GM20431 (cell line): ENCODE data around the gene ELFN2.

Experiments
- in situ Hi-C: fragments of 300-500 bp; cut with MseI, MboI; formaldehyde crosslinking; loops from one replicate; pipeline ENCODE4 v1.15.0; 2020; ENCODE audit warnings: low sequenced_read_pairs; ENCODE audit not compliant: unreplicated experiment

Gene ELFN2

DNA sequence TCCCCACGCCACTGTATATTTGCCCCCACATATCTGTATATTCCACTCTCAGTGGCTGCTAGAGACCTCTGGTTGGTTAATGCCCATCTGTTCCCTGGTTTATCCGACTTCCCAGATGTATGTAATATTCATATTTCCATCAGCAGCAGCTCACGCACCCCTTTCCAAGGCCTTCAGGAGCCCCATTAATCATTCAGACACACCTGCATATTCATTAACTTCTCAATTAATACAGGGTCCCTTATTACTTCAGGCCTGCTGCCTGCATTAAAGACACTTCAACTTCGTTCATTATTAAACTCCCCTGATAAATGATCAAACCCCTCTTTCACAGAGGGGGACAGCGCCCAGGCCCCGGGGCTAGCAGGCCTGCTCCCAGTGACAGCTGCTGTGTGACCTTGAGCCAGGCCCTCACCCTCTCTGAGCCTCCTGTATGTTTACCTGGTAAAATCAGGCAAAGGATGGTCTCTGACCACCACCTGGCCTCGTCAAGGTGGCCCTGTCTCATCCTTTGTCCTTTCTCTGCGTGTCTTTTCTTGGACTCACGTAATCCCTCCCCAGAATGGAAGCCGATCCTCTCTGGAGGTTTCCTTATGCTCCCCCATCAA lies 34.5 kb downstream of the ELFN2 start:
- in situ Hi-C loops, result no loop called here

DNA sequence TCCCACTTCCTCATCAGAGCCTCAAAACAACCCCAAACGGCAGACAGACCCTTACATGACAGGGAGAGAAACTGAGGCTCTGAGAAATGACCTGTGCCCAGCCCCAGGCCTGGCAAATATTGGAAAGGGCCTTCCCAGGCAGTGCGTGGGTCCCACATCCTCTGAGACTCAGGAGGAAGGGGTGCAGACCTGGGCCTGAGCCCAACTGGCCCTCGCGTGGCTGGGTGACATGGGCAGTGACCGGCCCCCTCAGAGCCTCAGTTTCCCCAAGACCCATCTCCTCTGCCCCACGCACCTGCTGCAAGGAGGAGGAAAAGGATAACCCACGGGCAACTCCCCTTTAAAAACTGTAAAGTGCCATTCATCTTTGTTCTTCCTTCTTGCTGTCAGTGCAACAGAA lies 35.6 kb downstream of the ELFN2 start:
- in situ Hi-C loops, result no loop called here

DNA sequence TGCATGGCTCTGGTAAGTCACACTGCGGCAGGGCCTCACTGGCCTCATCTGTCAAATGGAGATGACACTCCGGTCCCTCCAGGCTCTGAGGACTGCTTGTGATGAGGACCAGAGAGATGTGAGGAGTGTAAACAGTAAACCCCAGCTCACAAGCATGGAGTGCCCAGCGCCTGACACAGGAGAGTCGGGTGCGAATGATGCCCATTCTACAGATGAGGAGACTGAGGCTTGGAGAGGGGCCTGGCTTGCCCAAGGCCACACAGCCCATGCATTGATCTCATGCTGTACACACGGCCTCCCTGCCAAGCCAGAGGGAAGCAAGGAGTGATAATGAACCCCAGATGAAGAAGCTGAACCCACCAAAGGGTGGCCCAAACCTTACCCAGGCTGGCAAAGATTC lies 37.2 kb downstream of the ELFN2 start:
- in situ Hi-C loops, result no loop called here

DNA sequence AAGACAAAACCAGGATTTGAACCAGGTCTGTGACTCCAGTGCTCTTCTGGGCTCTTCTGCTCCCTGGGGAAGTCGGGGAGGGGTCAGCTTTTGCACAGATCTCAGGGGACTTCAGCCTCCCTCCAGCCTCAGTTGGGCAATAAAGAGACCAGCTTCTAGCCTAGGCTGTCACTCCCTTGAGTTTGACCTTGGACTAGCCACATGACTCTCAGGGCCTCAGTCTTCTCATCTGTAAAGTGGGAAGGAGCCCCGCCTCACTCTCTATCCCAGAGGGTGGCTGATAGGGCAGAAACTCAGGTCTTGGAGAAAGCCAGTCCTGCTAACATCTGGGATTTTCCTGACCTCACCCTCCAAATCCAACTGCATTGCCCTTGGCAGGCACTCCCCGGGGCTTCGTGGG lies 38.7 kb downstream of the ELFN2 start:
- in situ Hi-C loops, result no loop called here

DNA sequence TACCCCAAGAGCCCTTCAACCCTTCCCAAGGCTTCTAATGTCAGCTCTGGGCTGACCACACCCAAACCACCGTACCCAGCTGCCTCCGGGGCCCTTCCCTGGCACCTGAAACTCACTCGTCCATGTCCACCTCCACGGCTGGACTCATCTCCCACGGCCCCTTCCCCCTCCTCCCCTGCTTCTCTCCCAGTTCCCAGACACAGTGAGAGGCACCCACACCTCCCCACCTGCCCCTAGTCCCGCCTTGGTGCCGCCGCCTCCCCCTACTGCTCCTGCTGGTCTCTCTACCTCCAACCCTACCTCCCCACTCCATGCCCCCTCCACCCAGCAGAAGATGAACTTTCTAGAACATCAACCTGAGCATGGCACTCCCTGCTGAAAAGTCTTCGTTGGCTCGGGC lies 39.5 kb downstream of the ELFN2 start:
- in situ Hi-C loops, result no loop called here

DNA sequence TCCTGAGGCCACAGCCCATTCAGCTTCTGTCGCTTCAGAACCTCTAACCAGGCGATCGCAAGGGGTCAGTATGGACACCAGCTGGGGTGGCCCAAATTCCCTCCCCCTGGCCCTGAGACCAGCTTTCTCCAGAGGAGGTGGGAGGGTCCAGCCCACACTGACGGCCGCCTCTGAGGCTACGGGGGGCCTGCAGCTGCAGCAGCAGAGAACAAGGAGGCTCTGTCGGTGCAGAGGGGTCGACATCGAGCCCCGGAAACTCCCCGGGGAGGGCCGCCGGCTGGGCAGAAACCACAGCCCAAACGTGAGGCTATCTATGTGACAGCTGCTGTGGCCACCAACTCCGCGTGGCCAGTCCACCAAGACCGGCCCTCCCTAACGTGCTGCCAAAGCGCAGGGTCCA lies 40.8 kb downstream of the ELFN2 start:
- in situ Hi-C loops, result no loop called here

DNA sequence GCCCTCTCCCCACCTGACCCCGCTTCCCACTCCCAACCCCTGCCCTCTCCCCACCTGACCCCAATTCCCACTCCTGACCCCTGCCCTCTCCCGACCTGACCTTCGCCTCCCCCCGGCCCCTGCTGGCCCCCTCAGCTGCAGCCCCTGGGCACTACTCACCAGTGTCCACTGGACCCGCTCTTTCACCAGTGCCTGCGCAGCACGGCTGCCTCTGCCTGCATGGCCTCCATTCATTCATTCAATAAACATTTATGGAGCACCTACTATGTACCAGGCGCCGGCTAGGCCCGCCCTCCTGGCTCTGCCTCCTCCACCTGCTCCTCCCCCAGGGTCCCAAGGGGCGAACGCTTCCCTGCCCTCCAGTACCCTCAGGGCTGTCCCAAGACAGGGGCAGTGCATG lies 42.6 kb downstream of the ELFN2 start:
- in situ Hi-C loops, result no loop called here

DNA sequence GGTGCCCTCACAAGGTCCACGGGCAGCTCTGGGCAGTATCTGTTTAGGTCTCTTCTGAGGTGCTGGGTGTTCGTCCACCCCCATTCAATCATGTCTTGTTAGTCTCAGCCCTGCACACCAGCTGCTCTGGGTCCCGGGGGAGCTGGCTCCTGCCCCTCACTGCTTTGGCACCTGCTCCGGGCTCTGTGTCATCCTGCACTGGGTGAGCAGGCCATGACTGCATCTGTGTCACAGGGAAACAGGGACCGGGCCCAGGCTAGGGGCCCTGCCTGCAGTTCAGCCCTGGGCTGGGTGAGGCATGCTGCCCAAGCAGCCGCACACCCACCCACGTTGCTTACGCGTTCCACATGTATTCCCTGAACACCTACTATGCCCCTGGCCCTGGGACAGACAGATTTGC lies 43.9 kb downstream of the ELFN2 start:
- in situ Hi-C loops, result no loop called here

DNA sequence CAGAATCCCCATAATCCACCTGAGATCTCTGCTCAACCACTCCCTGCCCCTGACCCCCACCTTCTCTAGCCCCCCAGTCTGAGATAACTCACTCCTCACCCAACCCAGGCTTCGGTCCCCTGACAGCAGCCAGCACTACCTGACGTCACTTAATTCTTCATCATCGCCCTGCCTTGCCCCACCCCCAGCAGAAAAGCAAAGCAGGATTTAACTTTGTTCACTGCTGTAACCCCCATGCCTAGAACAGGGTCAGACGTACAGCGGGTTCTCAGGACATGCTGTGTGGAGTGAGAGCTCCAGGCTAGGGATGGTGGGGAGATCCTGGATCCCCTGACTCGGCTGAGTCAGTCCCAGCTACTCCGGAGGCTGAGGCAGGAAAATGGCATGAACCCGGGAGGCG lies 45.8 kb downstream of the ELFN2 start:
- in situ Hi-C loops, result no loop called here

DNA sequence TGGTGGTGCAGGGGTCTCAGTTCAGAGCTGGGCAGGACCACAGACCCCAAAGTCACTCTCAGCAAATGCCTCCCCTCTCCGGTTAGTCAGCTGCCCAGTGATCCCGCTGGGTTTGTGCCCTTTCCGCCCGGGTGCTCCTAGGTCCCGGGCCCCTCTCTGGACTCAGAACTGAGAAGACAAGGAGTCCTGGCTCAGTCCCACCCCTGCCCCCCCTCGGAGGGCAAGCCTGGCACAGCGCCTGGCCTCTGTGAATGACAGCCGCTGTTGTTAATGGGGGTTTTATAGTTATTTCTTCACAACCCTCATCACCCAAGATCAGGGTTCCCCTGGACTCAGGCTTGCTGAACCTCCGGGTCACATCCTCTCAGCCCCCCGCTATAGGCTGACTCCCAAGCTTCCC lies 47.6 kb downstream of the ELFN2 start:
- in situ Hi-C loops, result no loop called here

DNA sequence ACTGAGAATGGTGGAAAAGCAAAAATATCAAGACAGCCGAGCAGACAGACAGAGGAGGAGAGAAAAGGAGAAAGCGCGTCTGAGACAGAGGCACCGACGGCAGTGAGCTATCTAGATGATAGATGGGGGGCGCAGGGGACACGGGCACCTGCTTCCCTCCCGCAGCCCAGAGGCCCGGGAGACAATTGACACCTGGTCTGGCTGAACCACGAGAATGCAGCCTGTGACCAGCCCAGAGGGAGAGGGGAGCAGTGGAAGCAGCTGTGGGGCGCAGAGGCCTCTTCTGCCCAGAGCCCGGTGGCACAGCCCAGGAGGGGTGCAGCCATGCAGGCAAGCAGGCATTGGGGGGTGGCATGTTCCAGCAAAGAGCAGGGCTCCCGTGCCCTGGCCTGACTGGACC lies 48.2 kb downstream of the ELFN2 start:
- in situ Hi-C loops, result no loop called here

DNA sequence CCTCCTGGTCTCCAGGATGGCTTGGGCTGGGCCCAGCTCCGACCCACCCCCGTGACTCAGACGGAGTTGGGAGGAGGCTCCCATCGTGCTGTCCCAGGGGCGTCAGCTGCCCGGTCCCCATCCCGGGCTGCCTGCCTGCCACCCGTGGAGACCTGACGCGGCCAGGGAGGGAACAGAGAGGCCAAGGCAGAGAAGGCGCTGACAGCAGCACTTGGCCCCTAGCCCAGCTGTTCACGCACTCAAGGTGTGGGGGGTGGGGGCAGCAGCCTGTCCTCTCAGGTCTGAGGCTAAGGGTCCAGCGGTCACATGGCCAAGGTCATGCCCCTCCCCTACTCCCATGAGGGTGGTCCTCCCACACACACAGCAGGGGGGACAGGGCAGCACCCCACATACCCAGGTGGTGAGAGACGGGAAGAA lies 48.6 kb downstream of the ELFN2 start:
- in situ Hi-C loops, result no loop called here

DNA sequence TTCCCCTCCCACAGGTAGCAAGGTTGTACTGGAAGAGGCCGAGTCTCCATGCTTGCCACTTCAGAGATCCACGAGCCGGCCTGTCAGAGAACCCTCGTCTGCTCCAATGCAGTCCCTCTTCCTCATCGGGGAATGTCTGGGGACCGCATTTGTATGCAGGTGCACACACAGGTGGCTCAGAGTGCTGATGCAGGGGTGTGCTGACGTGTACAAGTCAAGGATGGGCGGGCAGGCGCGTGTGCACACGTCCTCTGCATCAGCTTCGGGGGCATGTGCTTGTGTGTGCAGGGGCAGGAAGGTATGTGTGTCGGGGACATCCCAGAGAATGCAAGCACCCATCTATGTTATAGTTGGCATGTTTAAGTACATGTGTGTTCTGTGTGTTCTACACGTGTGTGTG lies 49.4 kb downstream of the ELFN2 start:
- in situ Hi-C loops, result no loop called here

DNA sequence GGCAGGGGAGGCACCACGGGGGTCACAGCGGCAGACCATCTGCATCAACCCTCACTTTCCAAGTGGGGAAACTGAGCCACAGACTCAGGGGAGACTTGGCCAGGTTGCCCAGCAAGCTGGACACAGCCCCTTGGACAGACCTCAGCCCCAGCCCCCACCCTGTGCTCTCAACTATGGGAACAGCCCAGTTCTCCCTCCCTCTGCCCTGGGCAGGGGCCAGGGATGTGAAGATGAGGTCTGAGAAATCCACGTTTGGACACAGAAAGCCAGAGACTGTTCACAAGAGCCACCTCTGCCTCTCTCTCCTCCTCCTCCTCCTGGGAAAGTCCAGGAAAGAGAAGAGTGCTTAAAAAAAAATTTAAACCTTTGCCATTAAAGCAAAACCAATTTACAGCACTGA lies 50.1 kb downstream of the ELFN2 start:
- in situ Hi-C loops, result no loop called here

DNA sequence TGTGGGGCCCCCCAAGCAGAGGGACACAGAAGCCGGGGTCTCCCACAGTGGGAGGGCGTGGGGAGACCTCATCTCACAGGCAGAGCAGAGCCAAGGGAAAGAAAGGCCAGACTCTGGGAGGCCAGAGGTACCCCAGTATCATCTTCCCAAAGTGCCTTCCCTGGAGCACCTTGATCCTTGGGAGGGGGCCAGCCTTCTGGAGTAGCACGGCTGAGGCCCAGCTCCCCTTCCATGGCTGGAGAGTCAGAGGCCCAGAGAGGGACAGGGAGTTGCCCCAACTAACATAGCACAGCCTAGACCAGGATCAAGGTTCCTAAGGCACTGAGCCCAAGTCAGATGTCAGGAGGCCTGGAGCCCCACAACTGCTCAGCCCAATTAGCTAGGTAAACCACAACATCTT lies 50.6 kb downstream of the ELFN2 start:
- in situ Hi-C loops, result no loop called here

DNA sequence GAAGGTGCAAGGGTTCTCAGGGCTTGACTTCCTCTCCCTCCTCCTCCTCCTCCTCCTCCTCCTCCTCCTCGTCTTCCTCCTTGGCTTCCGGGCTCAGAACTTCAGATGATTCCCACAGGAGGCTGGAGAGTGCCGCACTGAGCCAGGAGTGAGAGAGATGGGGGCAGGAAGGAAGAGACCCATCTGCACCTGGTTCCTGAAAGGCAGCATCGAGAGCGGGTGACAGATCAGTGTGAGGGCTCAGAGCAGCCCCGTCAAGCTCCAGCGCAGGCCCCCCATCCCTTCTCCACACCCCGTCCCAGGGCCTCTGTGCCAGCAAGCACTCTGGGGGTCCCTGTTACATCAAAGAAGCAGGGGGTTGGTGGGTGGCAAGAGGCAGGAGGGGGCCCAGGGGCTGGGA lies 51.5 kb downstream of the ELFN2 start:
- in situ Hi-C loops, result no loop called here

DNA sequence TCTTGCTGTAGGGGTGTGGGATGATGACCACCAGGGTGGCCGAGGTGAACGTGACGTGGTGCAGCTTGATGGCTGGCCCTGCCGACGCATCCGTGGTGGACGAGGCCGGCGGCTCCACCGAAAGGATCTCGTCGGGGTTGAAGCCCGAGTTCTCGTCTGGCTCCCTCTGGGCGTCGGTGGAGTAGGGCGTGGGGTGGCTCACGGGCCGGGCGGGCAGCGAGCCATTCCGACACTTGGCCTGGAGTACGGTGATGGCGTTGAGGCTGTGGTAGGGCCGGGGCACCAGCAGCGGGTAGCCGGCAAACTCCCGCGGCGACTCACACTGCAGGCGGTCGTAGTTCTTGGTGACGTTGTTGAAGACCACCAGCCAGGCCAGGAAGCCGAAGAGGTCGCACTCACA lies 52.7 kb downstream of the ELFN2 start:
- in situ Hi-C loops, result no loop called here

DNA sequence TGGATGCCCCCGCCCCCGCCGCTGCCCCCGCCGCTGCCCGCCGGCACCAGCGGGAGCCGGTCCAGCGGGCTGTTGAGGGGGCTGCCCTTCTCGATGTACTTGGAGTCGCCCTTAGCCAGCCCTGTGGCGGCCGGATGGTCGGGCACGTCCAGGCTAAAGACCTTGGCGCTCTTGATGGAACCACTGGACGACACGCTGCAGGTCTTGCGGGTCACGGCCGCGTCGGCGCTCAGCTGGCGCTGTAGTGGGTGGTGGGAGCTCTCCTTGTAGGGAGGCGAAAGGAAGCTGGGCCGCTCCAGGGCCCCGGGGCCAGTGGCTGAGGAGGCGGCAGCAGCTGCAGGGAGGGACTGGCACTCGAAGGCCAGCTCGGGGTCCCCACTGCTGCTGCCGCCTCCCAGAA lies 53.8 kb downstream of the ELFN2 start:
- in situ Hi-C loops, result no loop called here

DNA sequence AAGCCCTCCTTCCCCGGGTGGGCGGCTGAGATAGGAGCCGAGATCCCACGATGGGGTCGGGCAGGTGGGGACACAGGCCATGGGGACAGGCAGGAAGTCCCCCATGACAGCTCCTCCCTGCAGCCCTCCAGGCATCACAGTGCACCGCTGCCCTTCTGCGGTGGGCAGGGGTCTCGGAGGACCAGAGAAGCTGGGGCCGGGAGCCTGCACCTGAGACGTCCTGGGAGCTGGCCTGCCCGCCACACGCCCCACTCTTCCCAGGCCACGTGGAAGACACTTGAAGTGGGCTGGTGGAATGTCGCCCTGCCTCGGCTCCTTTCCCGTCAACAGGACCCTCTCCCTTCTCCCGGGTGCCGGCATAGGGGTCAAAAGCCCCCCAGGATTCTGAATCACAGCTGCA lies 55.4 kb downstream of the ELFN2 start:
- in situ Hi-C loops, result no loop called here

DNA sequence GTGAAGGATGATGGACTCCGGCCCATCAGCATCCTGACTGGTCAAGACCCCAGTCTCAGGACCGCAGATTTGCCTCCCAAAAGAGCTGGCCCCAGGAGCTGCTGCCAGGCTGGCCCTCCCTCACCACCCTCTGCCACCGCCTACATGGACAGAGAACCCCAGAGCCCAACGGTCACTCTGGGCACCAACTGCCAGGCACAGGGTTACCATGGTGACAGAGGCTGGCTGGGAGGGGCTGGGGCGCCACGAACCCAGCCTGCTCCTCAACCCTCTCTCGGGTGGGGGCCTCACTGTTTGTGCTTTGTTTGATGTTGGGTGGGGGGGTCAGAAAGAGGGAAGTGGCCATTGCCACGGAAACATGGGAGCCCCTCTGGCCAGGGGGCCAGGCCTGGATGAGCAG lies 55.8 kb downstream of the ELFN2 start:
- in situ Hi-C loops, result no loop called here

DNA sequence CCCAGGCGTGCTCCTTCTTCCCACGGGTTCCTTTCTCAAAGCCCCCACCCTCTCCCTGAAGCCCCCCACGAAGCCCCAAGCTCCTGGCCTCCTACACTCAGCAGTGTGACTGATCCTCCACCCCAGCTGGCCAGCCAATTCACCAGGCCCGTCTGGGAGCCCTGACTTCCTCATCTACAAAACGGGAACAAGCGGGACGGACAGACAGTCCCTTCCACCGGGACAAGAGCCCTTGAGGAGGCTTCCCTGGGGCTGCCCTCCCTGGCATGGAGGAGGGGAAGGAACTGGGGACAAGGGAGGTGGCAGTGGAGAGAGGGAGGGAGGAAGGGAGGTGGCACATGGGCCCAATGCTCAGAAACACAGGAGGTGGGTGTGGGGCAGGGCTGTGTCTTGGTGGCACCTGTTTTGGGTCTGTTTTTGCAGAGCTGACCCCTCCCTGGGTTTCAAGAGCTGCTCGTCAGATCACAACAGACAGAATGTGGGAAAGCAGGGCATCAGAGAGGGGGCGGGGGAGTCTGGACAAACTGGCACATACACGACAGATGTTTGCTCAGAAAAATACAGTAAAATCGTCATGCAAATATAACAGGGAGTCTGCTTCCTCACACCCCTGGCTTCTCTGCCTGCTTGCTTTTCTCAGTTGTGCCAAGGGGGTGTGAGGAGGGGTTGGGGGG lies 56.8 kb downstream of the ELFN2 start:
- in situ Hi-C loops, result no loop called here

DNA sequence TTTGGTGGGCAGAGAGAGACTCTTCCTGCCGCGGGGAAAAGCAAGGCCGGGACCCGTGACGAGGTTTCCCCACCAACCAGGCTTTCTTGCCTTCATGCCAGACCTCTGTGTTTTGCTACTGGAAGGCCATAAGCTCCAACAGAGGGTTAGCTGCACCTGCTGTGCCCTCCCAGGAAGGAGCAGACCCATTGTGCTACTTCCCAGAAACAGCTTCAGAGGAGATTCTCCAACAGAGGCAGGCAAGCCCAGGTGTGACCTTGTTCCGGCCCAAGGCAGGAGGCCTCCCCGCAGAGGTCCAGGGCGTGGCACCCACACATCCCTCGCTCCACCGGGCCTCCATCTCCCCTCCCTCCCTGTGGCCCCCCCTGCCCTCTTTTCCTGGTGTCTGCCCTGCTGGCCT lies 57.8 kb downstream of the ELFN2 start:
- in situ Hi-C loops, result no loop called here
